ENCODE results near the gene UQCR11.
"Not testable (repeated sequence)": the region's sequence is repeated elsewhere in the genome, so short reads cannot be mapped to it uniquely, and the experiment has no call there.

UQCR11 gene

GRCh38 chr19:1605236-1606137 lies at the start of gene UQCR11:
Gene UQCR11 (minus strand): TSS chr19:1605462. CDS start chr19:1605409, 53 bp downstream.
- DNase-seq: peak; percentile 97

DNA sequence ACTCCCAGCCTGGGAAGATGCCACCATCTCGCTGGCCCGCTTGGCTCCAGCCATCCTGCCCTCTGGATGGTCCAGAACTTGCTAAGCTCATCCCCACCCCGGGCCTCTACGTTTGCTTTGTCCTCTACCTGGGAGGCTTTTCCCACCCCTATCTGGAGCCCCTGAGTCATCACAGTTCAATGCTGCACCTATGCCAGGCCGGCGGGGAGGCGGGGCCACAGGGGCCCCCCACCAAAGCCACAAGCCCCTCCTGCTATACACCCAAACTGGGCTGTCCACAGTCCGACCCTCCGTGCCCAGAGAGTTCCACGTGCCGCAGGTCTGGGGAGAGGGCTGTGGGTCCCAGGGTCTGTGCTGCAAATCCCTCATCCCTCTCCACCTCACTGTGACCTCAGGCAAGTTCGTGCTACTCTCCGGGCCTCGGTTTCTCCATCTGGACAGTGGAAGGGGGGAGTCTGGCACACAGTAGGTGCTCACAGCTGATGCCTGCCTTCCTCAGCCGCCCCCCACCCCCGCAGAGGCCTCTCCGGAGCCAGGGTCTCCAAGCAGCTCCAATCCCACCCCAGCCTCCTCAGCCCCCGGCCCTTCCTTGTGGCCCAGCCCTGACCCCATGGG lies 49.0 kb upstream of the UQCR11 start:
- no peak for DNase-seq

GRCh38 chr19:1653300-1653628 lies 48.0 kb upstream of the UQCR11 start:
- DNase-seq: no peak

GRCh38 chr19:1652471-1653299 lies 47.4 kb upstream of the UQCR11 start, which contains the start of gene TCF3:
Gene TCF3 (minus strand): TSS chr19:1652615. CDS start chr19:1650248, 2,367 bp downstream.
- DNase-seq: peak; percentile 99

DNA sequence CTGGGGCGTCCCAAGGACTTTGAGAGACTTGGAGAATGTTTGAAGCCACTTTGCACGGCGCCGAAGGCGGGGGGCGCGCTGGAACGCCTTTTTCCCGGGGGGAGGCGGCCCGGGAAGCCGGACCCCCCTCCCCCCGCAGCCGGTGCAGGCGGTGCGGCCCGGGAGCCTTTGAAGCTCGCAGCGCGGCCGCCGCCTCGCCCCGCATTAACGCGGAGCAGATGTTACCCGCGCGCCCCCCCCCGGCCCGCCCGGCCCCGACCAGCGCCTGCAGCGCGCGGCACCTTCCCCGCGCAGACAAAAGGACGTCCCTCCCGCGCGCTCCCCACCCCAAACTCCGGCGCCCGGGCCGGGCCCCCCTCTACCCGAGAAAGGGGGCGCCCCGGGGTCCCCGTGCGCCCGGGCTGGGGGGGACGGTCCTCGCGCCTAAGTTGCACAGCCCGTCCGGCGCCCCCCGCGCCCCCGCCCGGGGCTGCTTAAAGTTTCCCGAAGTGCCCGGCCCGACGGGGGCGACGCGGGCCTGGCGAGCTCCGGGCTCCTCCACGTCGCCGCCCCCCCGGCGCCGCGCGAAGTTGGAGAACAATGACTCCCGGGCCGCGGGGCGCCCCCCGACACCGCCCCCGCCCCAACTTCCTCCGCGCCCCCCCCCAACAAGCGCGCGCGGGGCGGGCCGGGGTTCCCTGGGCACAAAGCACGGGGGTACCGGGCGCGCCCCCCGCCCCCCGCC lies 46.5 kb upstream of the UQCR11 start:
- no peak for DNase-seq

- DNase-seq: no peak
Measured at GRCh38 chr19:1650650-1651567, 45.6 kb upstream of the UQCR11 start.

DNA sequence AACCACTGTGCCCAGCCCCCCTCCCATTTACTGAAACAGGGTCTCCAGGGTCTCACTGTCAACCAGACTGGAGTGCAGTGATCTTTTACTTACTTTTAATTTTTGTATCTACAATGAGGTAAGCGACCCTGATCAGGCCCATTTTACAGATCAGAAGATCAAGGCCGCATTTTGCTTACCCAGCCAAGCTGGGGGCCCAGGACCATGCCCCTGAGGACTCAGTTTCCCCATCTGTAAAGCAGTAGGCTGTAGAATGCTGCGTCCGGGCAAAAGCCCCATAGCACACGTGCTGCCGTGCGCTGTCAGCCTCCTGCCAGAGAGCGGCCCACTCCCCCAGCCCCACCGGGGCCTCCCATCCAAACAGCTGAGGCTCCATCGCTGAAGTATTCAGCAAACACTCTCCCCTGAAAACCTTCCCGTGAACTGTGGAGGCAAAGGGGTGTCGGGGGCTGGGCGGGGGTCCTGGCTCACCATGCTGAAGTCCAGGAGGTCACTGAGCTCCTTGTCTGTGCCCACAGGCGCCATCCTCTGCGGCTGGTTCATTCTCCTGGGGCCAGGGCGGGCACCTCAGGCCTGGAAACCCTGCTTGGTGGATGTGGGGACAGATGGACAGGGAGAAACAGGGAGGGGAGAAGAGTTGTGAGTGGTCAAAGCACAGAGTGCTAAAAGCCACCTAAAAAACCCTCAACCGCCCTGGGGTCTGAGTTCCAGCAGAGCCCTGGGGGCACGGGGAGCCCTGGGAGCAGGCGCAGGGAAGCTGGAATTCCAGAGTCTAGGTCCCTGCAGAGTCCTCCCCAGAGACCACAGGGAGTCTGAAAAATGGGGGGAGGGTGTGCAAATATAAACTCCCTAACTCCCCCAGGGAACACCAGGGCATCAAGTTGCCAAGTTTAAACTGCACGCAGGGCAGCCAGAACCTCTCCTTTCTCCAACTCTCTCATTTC lies 44.7 kb upstream of the UQCR11 start:
- DNase-seq: no peak

- DNase-seq: no peak
Measured at GRCh38 chr19:1648920-1649541, 43.8 kb upstream of the UQCR11 start.

DNA sequence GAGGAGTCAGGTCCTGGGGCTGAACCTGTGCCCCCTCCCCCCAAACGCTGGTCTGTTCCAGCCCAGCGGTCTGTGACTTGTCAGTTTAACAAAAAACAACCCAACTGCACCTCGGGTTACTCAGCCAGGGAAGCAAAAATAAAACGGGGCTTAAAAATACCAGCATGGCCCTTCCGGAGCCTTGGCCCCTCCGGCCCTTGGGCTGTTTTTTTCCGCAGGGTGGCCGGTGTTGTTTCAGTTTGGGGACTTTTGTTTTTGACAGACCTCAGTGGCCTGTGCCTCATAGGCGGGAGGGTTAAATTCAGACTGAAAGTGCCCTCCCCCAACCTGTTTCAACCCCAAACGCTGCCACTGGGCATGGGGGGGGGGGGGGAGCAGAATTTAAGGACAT lies 43.2 kb upstream of the UQCR11 start:
- DNase-seq: no peak

GRCh38 chr19:1647501-1648458 lies 42.5 kb upstream of the UQCR11 start:
- no peak for DNase-seq

DNA sequence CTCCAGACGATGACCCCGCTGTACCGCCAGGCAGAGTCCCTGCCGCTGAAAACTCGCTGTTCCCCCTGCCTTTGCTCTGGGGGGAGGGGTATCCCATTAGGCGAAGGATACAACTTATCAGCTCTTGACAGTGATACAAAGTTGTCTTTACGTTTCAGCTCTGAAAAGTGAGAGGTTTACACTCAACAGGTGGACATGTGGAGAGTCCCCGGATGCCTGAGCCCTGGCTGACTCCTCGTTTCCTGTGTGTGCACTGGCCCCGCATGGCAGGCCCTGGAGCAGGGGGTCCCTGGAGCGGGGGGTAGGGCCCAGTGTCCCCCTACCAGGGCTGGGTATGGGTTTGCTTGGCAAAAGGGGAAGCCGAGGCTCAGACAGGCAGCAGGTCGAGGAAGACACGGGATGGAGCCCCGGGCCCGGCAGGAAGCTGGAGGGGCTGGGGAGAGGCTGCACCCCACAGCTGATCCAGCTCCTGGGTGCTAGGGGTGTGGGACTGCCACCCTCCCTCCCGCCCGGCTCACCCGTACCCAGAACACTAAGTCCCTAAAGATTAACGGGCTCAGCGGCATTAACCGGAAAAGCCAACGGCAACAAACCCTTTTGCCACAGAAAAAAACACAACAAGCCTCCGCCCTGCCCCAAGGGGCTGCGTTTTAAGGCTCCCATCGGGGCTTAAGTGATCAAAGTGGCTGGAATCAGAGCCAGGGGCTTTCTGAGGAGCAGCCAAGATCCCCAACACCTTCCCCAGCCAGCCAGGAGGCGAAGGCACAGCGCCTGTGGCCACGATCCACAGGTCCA lies 41.6 kb upstream of the UQCR11 start:
- DNase-seq: no peak

DNA sequence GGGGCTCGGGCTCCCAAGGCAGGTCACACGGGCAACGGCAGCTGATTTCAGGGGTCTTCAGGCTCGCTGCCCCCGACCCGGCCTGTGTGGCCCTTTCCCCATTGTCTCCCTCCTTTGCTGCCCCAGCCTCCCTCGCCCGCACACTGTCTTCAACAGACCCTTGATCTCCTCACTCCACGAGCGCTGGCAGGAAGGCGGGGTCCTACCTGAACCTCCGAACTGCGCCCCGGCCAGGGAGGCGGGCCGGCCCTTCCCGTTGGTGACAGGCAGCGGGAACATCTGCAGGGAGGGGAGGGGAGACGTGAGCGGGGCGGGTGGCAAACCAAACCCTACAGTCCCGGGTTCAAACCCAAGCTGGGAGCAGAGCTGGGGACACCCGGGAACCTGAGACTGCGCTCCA lies 40.9 kb upstream of the UQCR11 start:
- DNase-seq: no peak

- no peak for DNase-seq
Measured at GRCh38 chr19:1645299-1645698, 40.0 kb upstream of the UQCR11 start.

GRCh38 chr19:1644070-1644469 lies 38.8 kb upstream of the UQCR11 start:
- DNase-seq: no peak

DNA sequence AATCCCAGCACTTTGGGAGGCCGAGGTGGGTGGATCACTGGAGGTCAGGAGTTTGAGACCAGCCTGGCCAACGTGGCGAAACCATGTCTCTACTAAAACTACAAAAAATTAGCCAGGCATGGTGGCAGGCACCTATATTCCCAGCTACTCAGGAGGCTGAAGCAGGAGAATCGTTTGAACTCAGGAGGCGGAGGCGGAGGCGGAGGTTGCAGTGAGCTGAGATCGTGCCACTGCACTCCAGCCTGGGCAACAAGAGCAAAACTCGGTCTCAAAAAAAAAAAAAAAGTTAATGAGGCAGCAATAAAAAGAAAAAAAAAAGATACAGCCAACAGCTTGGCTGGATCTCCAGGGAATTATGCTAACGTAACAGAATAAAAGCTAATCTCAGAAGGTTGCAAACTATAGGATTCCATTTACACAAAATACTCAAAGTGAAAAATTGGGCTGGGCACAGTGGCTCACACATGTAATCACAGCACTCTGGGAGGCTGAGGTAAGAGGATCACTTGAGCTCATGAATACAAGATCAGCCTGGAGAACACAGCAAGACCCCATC lies 35.7 kb upstream of the UQCR11 start:
- DNase-seq: not testable (repeated sequence)

- DNase-seq: no peak
Measured at GRCh38 chr19:1636325-1637236, 31.3 kb upstream of the UQCR11 start.

DNA sequence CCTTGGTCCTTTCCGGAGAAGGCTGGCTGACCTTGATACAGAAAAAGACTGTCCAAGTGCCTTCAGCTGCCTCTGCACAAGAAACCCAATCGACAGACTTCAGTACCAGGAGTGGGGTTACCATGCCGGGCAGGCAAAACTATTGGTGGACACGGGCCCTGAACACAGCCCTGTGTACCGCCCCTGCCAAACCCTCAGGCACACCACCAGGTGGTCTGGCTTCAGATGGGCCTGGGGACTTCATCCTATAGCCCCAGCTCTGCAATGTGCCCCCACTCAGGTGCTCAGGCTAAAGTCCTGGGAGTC lies 29.6 kb upstream of the UQCR11 start:
- DNase-seq: no peak
